NCI-H2107 (cell line): ENCODE results near the gene TOR3A.
"Not testable (repeated sequence)": the region's sequence is repeated elsewhere in the genome, so short reads cannot be mapped to it uniquely, and the experiment has no call there.

Experiments
- DNase-seq: peaks from one replicate; lab custom pipeline; 2025; lab: John Stamatoyannopoulos, UW

Gene TOR3A

GRCh38 chr1:179081687-179082332, at the start of gene TOR3A:
TSS of gene TOR3A (plus strand) at chr1:179082070. CDS start at chr1:179082129, 59 bp downstream.
- peak; percentile 83 for DNase-seq

- DNase-seq: no peak
These were observed 47.1 kb upstream of the TOR3A start for GRCh38 chr1:179034720-179035119.

GRCh38 chr1:179036844-179037465, 44.9 kb upstream of the TOR3A start:
- no peak for DNase-seq

- DNase-seq: no peak
These were observed 43.2 kb upstream of the TOR3A start for GRCh38 chr1:179038528-179039281.

GRCh38 chr1:179039502-179040174, 42.2 kb upstream of the TOR3A start:
- DNase-seq: not testable (repeated sequence)

GRCh38 chr1:179040175-179040551, 41.7 kb upstream of the TOR3A start:
- DNase-seq: not testable (repeated sequence)

GRCh38 chr1:179042087-179042486, 39.8 kb upstream of the TOR3A start:
- DNase-seq: no peak

GRCh38 chr1:179042700-179043099, 39.2 kb upstream of the TOR3A start:
- no peak for DNase-seq

- no peak for DNase-seq
These were observed 38.6 kb upstream of the TOR3A start for GRCh38 chr1:179043266-179043665.

GRCh38 chr1:179043907-179044306, 38.0 kb upstream of the TOR3A start:
- DNase-seq: no peak

- DNase-seq: no peak
These were observed 34.8 kb upstream of the TOR3A start for GRCh38 chr1:179046808-179047635.

GRCh38 chr1:179047636-179047997, 34.3 kb upstream of the TOR3A start:
- DNase-seq: no peak

GRCh38 chr1:179048339-179049124, 33.3 kb upstream of the TOR3A start:
- no peak for DNase-seq

- DNase-seq: no peak
These were observed 29.1 kb upstream of the TOR3A start for GRCh38 chr1:179052776-179053175.

GRCh38 chr1:179053486-179053885, 28.4 kb upstream of the TOR3A start:
- DNase-seq: no peak

GRCh38 chr1:179055937-179056336, 25.9 kb upstream of the TOR3A start:
- DNase-seq: no peak

GRCh38 chr1:179058487-179059483, 23.1 kb upstream of the TOR3A start:
- DNase-seq: no peak

GRCh38 chr1:179061360-179062282, 20.2 kb upstream of the TOR3A start:
- no peak for DNase-seq

- no peak for DNase-seq
These were observed 15.4 kb upstream of the TOR3A start for GRCh38 chr1:179066471-179066870.
